HG02610 (cell line): ENCODE results near the gene KRT13.

Experiments
- ATAC-seq: cut with Tn5 transposase; IDR thresholded peaks from one replicate; pipeline ENCODE4 v1.9.1; 2021; ENCODE audit warnings: mild to moderate bottlenecking, moderate library complexity; ENCODE audit not compliant: unreplicated experiment

The KRT13 gene

DNA sequence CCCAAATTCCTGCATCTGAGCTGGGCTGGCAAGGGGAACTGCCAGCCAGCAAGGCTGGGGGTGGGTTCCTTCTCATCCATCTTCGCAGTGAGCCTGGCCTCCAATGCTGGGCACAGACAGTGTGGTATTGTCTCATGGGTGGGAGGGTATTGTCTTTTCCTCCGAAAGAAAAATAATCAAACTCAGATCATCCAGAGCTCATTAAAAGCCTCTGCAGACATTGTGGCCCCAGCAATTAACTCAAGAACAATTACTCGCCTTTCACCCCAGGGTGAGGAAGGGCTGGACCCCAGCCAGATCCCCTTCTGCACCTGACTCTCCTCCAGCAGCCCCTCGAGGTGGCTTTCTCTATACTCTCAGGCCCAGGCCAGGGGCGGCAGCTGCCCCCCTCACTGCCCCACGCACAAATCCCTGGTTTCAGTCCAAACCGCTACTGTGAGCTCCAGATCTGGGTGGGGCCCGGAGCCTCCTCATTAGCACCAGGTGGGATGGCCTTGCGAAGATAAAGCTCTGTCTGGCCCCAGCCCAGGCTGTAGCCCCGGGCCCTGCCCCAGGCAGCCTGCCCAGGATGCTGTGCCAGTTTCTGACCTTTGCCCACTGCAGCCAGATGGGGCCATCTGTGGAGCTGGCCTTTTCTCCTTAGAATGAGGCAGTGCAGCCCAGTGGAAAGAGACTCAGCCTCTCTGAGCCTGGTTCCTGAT is 15.6 kb upstream of the KRT13 start:
- no peak for ATAC-seq

DNA sequence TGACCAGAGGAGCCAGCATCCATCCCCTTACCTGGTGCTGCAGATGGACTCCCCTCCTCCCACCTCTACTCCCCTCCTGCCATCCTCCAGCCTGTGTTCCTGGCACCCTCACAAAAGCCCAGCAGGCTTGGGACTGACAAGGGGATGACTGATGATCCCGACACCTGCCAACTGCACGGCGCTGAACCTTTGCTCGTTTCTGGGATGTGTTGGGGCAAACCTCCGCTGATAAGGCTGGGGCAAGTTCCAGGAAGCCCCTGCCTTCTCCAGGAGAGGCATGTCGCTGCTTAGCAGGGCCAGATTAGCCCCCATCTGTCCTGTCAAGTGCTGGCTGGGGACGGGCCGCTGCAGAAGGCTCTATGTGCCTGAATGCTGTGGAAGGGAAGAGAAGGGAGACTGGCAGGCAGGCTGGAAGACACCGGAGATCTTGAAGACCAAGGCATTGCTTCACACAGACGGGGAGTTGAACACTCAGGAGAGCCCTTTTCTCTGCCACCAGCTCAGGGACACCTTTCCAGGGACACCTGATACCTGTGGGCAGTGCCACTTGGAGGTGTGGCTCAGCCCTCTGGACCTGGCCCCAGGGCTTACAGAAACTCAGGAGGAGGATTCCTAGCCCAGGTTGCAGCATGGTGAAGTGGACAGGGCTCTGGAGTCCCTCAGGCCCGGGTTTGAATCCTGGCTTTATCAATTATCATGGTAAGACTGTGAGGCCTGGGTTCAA is 14.3 kb upstream of the KRT13 start:
- no peak for ATAC-seq

DNA sequence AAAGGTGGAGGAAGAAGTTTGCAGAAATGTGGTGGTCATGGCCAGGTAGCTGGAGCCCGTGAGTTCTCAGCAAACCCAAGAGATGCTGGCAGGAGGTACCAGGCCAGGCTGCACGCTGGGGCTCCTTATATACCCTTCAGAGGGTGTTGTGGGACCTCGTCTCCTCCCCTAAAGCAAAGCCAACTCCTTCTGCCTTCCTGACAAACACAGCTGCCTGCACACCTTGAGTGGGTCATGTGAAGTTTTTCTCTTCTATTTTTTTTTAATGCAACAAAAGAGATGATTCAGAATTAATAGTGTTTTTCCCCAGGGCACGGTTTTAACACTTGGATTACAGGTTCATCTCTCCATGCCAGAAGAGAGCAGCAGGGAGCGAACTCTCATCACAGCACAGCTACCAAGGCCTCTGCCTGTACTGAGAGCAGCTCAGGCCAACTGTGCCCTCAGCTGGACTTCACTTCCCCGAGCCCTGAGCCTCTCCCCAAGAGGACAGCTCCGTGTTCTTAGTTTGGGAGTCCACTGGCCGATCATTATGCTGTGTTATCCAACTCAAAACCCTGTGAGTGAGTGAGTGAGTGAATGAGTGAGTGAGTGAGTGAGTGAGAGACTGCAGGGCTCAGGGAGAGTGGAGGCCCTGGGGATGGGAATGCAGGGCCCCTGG is 13.5 kb upstream of the KRT13 start, which contains the start of gene KRT15:
TSS of gene KRT15 (minus strand) at position 102 of the 661 bp plus-strand sequence. CDS start at position 39, 63 bp downstream.
- ATAC-seq, result no peak

DNA sequence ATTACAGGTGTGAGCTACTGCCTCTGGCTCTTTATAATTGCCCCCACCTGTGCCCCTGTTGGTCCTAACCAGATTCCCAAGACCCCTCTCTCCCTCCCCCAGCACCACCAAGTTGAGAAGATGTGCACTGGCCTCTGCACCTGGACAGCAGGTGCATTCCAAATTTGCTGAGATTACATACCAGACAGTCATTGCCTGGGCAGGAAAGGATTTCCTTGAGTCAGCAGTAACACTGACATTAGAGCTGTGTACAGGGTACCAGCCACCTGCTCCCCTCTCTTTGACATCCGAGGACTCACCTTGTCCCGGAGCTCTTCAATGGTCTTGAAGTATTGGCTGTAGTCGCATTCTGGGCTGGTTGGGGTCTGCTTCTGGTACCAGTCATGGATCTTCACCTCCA is 12.6 kb upstream of the KRT13 start:
- no peak for ATAC-seq

DNA sequence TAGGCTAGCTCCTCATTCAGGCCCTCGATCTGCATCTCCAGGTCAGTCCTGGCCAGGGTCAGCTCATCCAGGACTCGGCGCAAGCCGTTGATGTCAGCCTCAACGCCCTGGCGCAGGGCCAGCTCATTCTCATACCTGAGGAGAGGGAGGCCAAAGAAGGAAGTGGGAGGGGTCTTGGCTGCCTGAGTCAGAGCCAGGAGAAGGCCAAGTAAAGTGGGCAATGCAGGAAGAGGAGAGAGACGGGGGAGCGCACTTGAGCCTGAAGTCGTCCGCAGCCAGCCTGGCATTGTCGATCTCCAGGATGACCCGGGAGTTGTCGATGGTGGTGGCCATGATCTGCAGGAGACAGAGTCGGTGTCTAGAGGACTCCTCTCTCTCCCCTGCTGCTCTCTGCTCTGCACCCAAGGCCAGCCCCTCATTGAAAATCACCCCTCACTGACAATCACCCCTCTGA is 11.4 kb upstream of the KRT13 start:
- ATAC-seq, result no peak

DNA sequence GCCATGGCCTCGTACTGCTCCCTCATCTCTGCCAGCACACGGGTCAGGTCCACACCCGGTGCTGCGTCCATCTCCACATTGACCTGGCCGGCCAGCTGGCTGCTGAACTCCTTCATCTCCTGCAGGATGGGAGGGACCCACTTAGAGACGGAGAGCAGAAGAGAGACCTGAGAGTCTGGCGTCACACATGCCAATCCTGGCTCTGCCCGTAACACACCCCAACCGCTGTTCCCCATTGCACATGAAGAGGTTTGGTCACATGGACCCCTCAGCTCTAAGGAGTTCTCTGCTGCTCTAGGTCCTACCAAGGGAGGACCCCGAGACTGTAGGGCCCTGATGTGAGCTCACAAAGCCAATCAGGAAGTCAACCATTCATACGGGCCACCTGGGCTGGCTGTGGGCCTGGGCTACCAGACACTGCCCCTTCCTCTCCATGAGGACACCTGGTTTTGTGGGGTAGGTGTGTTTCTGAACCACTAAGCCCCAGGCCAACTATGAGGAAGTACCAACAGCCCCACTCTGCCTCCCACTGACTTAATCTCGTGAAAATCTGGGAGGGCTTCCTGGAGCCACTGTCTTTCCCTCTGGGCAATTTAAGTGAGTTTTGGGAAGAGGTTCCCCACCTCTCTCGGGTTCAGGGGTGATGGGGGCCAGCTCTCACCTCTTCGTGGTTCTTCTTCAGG is 10.9 kb upstream of the KRT13 start:
- ATAC-seq, result no peak

DNA sequence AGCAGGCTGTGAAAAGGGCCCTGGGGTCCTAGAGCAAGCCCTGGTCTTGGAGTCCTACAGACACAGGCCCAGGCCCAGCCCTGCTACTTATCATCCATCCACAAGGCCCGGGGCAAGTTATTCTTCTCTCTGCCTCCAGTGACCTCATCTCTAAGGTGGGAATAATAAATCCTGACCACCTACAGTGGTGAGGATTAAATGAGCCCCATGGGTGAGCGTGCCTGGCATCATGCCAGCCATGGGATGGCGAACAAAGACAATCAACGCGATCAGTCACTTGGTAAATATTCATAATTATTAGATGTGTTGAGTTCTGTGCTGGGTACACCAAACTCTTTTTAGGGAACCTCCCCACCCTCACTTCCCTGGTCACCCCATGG is 7.7 kb upstream of the KRT13 start:
- ATAC-seq, result no peak

DNA sequence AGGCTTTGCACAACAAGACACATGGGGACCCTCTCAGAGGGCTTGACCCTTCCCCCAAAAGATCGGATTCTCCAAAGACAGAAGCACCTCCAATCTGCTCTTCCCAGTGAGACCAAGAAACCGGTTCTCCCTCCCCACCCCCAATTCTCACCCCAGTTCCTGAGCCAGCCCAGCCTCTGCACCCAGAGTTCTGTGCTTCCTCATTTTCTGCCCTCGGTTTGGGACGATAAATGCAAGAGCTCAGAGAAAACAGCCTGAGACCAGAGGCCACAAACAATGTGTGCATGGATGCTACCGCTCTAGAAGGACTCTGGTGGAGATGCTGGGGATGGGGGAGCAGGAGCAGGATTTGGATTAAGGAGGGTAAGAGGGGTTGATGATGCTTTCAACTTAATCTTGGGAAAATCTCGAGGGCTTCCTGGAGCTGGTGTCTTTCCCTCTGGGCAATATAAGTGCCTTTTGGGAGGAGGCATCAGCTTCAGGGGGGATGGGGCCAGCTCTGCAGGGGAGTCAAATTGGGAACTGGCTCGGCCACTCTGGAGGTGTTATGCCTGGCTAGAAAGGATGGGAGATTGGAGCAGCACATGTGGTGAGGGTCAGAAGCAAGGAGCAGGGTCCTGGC is 7.2 kb upstream of the KRT13 start:
- no peak for ATAC-seq

DNA sequence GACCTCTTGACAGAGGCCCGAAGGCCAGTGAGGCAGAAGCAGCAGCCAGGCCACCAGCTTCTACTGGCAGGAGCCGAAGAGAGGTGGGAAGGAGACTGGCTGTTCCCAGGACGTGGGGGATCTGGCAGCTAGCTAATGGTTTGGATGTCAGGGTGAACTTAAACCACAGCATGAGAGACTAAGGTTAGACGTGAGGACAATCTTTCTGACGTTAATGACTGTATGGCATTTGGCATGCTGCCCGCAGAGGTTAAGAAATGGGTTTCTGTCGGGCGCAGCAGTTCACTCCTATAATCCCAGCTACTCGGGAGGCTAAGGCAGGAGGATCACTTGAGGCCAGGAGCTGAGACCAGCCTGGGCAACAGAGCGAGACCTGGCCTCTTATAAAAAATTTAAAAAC is 6.3 kb upstream of the KRT13 start:
- no peak for ATAC-seq

DNA sequence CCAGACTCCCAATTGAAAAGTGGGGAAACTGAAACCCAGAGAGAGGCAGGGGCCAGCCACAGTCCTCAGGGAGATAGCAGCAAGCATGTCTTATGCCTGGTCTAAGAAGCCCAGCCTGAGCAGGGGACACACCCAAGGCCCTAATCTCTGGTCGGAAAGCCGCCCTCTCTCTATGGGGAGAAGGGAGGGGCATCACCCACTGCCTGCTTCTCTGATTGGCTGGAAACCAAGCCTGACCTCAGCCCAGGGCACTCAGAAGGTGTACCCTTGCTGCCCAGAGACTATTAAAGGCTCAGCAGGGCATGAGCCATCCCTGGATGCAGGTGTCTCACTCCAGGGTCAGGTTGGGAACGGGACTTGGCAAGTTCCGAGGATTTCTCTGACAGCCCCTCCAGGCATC is 5.7 kb upstream of the KRT13 start:
- ATAC-seq, result no peak

DNA sequence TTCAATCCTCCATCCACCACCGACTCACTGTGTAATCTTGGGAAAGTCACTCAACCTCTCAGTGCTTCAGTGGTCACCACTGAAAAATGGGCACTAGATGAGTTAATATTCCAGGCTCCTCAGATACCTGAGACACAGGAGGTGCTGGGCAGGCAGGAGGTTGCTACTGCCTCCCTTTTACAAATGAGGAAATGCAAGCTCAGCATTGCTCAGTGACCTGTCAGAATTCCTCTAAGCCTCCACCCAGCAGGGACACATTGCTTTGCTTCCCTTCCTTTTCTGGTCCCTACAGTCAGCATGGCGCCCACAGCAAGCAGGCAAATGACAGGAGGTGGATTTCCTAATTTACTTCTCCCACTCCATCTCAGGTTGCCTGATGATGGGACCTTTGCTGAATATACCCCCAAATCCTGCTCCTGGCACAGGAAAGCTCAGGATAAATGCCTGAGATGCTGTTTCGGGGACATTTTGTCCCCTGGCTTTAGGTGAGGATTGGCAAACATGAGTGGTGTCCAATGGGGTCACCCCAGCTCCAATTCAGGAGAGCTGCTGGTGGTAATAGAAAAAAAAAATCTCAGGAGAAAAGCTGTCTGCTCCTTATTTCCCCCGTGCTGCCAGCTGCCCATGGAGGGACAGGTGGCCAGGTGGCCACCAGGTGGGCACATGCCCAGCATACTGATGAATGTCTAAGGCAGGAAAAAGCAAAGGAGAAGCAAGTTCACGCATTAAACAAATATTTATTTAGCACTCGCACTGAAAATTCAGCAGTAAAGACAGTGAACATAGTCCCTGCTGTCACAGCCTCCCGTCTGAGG is 5.0 kb upstream of the KRT13 start:
- no peak for ATAC-seq

DNA sequence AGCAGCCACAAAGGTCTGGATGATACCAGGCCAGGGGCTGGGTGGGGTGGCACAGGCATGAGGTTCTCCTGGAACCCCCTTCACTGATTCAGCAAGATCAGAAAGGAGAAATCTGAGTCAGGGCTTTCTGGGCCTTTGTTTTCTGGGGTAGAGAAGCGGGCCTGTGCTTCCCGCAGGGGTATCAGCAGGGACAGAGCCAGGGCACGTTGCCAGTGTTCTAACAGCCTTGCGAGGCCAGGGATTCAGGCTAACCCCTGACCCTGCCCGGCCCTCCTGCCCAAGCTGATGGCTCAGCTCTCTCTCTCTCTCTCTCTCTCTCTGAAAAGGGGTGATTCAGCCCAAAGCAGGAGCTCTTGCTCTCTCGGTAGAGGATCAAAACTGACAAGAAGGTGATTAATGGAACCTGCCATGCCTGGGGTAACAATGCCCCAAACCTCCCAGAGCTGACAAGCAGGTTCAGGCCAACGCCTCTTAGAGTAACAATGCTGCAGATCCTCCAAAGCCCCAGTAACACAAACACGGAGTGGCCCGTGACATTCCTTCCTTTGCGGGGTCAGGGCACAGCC is 2.0 kb upstream of the KRT13 start:
- ATAC-seq, result no peak

DNA sequence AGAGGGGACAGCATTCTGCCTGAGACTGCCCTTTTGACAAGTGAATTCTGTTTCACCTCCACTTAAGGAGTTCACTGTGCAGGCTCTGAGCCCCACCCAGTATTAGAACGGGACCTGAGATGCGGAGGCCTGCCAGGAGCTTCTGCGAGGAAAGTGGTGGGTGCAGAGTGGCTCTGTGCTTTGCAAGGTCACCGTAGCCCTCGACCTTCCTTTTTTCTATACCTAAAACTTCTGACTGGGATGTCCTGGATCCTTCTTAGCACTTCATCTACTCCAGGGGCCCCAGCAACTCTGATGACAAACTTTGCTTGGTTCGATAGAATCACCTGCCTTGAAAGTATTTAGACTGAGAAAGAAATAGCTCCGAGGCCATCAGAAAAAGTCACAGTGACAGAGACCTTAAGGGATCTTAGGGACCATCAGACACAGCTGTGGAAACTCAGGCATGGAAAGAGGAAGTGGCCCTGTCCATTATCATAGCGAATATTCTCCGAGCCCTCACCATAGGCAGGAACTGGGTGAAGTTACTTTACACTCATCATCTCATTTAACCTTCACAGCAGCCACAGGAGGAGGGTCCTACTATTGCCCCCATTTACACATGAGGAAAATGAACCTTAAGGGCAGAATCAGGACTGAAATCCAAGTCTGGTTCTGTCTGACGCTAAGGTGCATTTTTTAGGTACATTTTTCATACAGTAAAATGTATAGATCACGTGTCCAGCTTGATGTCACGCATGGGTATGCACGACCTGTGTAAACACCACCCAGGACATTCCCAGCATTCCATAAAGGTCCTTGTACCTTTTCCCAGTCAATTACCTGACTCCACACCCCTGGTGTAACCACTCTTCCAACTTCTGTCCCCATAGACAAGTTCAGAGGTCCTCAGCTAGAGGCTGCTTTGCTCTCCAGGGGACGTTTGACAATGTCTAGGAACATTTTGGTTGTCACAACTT is 676 bp upstream of the KRT13 start:
- no peak for ATAC-seq

DNA sequence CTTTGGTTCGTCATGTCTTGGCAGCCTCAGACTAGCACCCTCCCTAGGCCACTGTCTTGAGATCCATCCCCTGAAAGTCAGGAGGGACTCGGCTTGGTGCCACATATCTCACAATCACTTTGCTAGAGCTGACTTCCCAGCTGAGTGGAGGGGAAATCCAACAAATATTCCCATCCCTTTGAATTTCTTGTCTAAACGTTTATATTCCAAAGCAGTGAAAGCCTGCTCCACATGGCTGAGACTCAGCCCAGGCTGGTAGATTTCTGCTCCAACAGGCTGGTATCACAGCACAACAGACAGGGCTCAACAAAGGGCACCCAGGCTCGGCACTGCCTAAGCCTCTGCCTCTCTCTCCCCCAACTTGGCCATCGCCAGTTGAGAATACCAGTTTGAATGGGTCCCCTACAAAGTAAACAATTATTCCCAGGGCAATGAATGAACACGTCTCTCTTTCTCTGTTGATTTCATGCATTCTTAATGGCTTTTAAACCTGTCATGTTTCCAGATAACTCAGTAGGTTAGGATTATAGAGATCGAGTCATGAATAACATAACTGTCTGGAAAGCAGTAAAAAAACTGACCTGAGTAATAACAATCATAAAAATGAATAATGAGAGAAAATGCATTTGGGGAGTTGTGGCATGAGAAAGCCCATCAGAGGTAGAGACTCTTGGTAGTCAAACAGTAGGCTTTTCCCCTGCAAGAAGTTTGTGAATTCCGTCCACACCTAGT is 1.0 kb downstream of the KRT13 start:
- no peak for ATAC-seq

DNA sequence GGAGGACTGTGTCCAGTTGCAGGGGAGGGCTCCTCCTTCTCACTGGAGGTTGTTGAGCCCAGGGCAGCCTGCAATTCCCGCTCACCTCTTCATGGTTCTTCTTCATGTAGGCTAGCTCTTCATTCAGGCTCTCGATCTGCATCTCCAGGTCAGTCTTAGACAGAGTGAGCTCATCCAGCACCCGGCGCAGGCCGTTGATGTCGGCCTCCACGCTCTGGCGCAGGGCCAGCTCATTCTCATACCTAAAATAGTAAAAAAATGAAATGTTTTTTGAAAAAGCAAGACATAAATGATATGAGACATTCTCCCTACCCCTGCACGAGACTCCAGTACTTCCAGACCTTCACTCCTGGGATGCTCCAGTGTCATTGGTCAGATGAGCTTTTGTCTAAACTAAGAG is 2.2 kb downstream of the KRT13 start:
- ATAC-seq, result no peak

DNA sequence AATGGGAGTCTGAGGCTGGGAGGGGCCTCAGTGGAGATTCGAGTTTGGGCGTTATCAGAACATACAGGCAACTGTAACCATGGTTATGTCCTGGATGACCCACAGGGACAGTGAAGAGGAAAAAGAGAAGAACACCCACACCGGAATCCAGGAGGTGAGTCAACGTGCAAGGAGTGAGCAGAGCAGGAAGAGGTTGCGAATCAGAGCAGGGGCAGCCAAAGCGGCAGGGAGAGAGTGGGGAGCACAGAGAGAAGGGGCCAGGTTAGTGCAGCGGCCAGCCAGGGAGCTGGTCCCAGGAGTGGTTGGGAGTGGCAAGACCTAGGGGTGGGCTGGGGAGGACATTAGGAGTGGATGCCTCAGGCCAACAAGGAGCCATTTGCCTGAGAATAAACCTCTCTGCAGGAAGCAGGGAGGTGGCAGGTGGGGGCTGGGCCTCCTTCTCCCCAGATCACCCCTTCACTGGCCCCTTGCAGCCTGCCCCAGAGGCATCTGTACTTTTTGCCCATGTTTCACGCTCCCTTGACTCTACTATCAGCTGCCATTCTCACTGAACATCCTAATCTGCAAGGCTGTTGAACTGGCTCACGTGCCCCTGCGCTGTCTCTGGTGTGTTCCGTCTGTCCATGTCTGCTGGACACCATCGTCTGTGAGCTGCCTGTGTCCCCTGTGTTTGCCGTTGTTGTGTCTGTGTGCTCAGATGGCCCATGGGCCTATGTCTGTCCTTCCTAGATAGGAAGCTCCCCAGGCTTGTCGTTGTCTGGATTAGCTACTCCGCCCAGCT is 5.1 kb downstream of the KRT13 start:
- ATAC-seq, result no peak

DNA sequence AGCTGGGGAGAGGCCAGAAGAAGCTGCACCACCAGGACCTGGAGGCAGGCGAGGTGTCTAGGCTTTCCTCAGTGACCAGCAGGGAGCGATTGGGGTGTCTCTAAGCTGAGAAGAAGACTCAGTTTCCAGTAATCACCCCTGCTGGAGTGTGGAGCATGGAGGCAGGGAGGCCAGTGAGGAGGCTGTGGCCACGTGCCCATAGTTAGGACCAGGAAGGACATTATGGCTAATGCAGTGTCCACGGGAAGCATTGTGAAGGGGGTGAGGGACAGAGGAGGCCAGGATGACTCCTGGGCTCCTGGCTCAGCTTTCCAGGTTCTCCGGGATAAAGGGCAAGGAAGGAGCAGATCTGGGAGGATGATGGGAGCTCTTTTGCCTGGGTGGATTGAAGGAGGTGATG is 5.7 kb downstream of the KRT13 start:
- ATAC-seq, result no peak
